GM21723 (cell line): Measurements from ENCODE around the gene WDR43.

Experiments
- ATAC-seq: cut with Tn5 transposase; IDR thresholded peaks from one replicate; pipeline ENCODE4 v1.9.1; 2021; ENCODE audit warnings: mild to moderate bottlenecking, moderate library complexity; ENCODE audit not compliant: unreplicated experiment

The WDR43 gene

DNA sequence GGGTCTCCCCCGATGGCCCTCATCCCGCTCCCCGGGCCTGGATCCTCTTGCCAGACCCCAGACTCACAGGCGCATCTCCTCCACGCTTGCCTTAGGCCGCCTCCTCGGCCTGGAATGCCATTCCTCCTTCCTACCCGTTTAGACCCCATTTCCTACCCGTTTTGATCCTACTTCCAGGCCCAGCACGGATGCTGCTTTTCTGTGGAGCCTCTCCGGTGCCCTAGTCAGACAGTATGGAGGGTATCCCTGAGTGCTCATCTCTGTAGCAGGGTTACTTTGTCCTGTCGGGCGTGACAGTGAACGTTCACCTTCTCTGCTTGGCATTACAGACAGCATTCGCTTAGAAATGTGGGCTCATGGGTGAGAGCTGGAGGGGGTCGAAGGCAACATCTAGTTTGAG lies 96.0 kb downstream of the WDR43 start:
- ATAC-seq, result no peak

DNA sequence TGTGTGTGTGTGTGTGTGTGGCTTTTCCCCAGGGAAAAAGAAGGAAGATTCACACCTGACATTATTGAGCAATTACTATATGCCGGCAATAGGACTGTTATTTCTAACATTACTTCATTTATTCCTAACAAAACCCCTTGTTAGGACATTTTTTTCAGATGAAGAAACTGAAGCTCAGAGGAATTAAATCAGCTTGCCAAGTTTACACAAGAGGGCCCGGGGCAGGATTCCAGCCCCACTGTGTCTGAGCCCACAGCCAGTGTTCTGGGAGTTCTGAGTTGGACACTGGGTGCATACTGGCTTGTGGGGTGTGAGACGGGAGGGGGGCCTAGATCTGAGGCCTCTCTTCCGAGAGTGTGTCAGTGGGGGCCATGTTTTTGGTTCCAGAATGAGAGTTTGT lies 96.6 kb downstream of the WDR43 start:
- ATAC-seq, result no peak

- no peak for ATAC-seq
Observed at GRCh38 chr2:28991460-28991859, 97.0 kb downstream of the WDR43 start.

GRCh38 chr2:28993206-28993960 lies 98.9 kb downstream of the WDR43 start:
- ATAC-seq, result no peak

GRCh38 chr2:28994074-28994473 lies 99.6 kb downstream of the WDR43 start:
- no peak for ATAC-seq

DNA sequence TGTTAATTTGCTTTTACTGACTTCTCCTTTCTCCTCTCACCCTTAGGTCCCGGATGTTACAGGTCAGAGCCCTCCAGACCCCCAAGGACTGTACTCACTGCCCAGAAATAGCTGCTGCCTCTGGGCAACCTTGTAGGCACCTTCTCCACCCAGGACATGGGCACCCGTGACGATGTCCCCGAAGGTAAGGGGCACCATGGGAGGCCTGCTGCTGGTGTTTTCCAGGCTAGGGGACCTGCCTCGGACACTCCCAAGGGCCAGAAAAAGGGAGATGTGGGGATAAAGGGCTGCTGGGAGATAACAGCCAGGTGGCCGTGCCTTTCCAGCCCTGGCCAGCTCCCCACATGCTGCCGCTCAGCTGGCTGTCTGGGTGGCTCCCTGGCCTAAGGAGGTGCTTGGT lies 100.2 kb downstream of the WDR43 start:
- no peak for ATAC-seq

- no peak for ATAC-seq
Observed at GRCh38 chr2:28995765-28996750, 101.6 kb downstream of the WDR43 start.

GRCh38 chr2:28997237-28997846 lies 102.9 kb downstream of the WDR43 start:
- no peak for ATAC-seq
